ENCODE measurements around the gene CD9.
"Not testable (repeated sequence)": the region's sequence is repeated elsewhere in the genome, so short reads cannot be mapped to it uniquely, and the experiment has no call there.

DNA sequence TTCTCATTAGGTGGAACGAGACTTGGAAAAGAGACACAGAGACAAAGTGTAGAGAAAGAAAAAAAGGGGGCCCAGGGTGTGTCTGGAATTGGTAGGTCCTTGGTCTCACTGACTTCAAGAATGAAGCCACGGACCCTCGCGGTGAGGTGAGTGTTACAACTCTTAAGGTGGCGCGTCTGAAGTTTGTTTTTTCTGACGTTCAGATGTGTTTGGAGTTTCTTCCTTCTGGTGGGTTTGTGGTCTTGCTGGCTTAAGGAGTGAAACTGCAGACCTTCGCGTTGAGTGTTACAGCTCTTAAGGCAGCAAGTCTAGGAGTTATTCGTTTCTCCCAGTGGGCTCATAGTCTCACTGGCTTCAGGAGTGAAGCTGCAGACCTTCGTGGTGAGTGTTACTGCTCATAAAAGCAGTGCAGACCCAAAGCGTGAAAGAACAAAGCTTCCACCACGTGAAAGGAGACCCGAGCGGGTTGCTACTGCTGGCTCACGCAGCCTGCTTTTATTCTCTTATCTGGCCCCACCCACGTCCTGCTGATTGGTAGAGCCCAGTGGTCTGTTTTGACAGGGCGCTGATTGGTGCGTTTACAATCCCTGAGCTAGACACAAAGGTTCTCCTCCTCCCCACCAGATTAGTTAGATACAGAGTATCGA, 10.1 kb upstream of the CD9 start:
- not testable (repeated sequence) for TF ChIP-seq EZH2 (IDR thresholded peaks at IDR 0.05; ENCODE audit: borderline replicate concordance, low read depth, low read length, severe bottlenecking); FOS (IDR thresholded peaks at IDR 0.05; ENCODE audit: borderline replicate concordance, insufficient read depth, low read length); MYC (IDR thresholded peaks at IDR 0.05; ENCODE audit: low read depth, low read length); POLR2A (IDR thresholded peaks at IDR 0.05; ENCODE audit: low read depth, low read length); POLR2AphosphoS5 (IDR thresholded peaks at IDR 0.05; ENCODE audit: insufficient read depth, low read depth, low read length); GATA2 (IDR thresholded peaks at IDR 0.05; ENCODE audit: insufficient read depth, insufficient read length, low read depth, low read length); JUN (IDR thresholded peaks at IDR 0.05; ENCODE audit: borderline replicate concordance, insufficient read depth, insufficient read length, low read depth)
- TF ChIP-seq, protein P1, sequence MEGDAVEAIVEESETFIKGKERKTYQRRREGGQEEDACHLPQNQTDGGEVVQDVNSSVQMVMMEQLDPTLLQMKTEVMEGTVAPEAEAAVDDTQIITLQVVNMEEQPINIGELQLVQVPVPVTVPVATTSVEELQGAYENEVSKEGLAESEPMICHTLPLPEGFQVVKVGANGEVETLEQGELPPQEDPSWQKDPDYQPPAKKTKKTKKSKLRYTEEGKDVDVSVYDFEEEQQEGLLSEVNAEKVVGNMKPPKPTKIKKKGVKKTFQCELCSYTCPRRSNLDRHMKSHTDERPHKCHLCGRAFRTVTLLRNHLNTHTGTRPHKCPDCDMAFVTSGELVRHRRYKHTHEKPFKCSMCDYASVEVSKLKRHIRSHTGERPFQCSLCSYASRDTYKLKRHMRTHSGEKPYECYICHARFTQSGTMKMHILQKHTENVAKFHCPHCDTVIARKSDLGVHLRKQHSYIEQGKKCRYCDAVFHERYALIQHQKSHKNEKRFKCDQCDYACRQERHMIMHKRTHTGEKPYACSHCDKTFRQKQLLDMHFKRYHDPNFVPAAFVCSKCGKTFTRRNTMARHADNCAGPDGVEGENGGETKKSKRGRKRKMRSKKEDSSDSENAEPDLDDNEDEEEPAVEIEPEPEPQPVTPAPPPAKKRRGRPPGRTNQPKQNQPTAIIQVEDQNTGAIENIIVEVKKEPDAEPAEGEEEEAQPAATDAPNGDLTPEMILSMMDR (IDR thresholded peaks at IDR 0.05; ENCODE audit: extremely low read depth in 1 of 2, insufficient read depth in 1 of 2, low read depth in 1 of 2, low read length in 2 of 2), result not testable (repeated sequence)
- TF ChIP-seq, protein P2, sequence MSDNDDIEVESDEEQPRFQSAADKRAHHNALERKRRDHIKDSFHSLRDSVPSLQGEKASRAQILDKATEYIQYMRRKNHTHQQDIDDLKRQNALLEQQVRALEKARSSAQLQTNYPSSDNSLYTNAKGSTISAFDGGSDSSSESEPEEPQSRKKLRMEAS (IDR thresholded peaks at IDR 0.05; ENCODE audit: insufficient read depth, insufficient read length), result not testable (repeated sequence)
